SK-N-SH treated with all-trans-retinoic acid at 6 μM for 48 hours (cell line): ENCODE results near the gene CORO2A.

Experiments used
- ATAC-seq: fragments of 200-7000 bp; cut with Tn5 transposase; 3 replicates; pipeline ENCODE4 v1.9.1; 2020; ENCODE audit warnings: mild to moderate bottlenecking, moderate library complexity
- ARNTL ChIP-seq: fragments of 450-650 bp; formaldehyde crosslinking; IDR thresholded peaks from 2 replicates; pipeline ENCODE4 v1.5.0; 2020; ENCODE audit warnings: low read depth, mild to moderate bottlenecking, moderate library complexity, borderline replicate concordance
- BACH2 ChIP-seq: fragments of 250-450 bp; sonication (Bioruptor Pico); IDR thresholded peaks from 2 replicates; pipeline ENCODE4 v1.9.0; 2021; ENCODE audit warnings: mild to moderate bottlenecking, borderline replicate concordance
- CSDC2 ChIP-seq: fragments of 250-450 bp; sonication (Bioruptor Pico); IDR thresholded peaks from 2 replicates; pipeline ENCODE4 v1.5.0; 2020; ENCODE audit warnings: mild to moderate bottlenecking, moderate library complexity
- CSRNP3 ChIP-seq: fragments of 250-450 bp; sonication (Bioruptor Pico); IDR thresholded peaks from 2 replicates; pipeline ENCODE4 v1.5.1; 2021; ENCODE audit warnings: mild to moderate bottlenecking, moderate library complexity
- ESRRG ChIP-seq: fragments of 250-450 bp; sonication (Bioruptor Pico); IDR thresholded peaks from 2 replicates; pipeline ENCODE4 v1.6.1; 2021; ENCODE audit warnings: mild to moderate bottlenecking
- ISL1 ChIP-seq: fragments of 250-450 bp; sonication (Bioruptor Pico); IDR thresholded peaks from 2 replicates; pipeline ENCODE4 v2.1.2; 2022; ENCODE audit warnings: mild to moderate bottlenecking, moderate library complexity
- OSR1 ChIP-seq: fragments of 250-450 bp; sonication (Bioruptor Pico); IDR thresholded peaks from 2 replicates; pipeline ENCODE4 v1.8.0; 2022; ENCODE audit warnings: moderate library complexity, mild to moderate bottlenecking, inconsistent platforms
- PPARA ChIP-seq: fragments of 250-450 bp; sonication (Bioruptor Pico); IDR thresholded peaks from 2 replicates; pipeline ENCODE4 v1.5.0; 2020; ENCODE audit warnings: mild to moderate bottlenecking, borderline replicate concordance
- RARB ChIP-seq: fragments of 250-450 bp; sonication (Bioruptor Pico); IDR thresholded peaks from 2 replicates; pipeline ENCODE4 v1.8.0; 2021; ENCODE audit warnings: mild to moderate bottlenecking, moderate library complexity
- SNAI2 ChIP-seq: fragments of 250-450 bp; sonication (Bioruptor Pico); IDR thresholded peaks from 2 replicates; pipeline ENCODE4 v1.5.0; 2020; ENCODE audit warnings: mild to moderate bottlenecking, moderate library complexity
- TCF4 ChIP-seq: fragments of 250-450 bp; sonication (Bioruptor Pico); IDR thresholded peaks from 2 replicates; pipeline ENCODE4 v1.8.0; 2021; ENCODE audit warnings: mild to moderate bottlenecking, moderate library complexity, borderline replicate concordance
- TOX ChIP-seq: fragments of 250-450 bp; sonication (Bioruptor Pico); IDR thresholded peaks from 2 replicates; pipeline ENCODE4 v1.8.0; 2021; ENCODE audit warnings: mild to moderate bottlenecking, moderate library complexity, borderline replicate concordance
- ZC3H10 ChIP-seq: fragments of 250-450 bp; sonication (Bioruptor Pico); IDR thresholded peaks from 2 replicates; pipeline ENCODE4 v1.5.1; 2021; ENCODE audit warnings: mild to moderate bottlenecking, moderate library complexity
- ZFP3 ChIP-seq: fragments of 250-450 bp; sonication (Bioruptor Pico); IDR thresholded peaks from 2 replicates; pipeline ENCODE4 v1.5.0; 2020; ENCODE audit warnings: mild to moderate bottlenecking, moderate library complexity
- ZFP30 ChIP-seq: fragments of 450-650 bp; formaldehyde crosslinking; IDR thresholded peaks from 2 replicates; pipeline ENCODE4 v1.5.0; 2022; ENCODE audit warnings: mild to moderate bottlenecking, moderate library complexity
- ZNF565 ChIP-seq: fragments of 450-650 bp; formaldehyde crosslinking; conservative IDR thresholded peaks from 2 replicates; pipeline ENCODE4 v1.5.0; 2020; ENCODE audit warnings: low read depth, mild to moderate bottlenecking, moderate library complexity
- ZNF70 ChIP-seq: fragments of 450-650 bp; formaldehyde crosslinking; IDR thresholded peaks from 2 replicates; pipeline ENCODE4 v1.5.0; 2020; ENCODE audit warnings: mild to moderate bottlenecking, moderate library complexity
- ZNF8 ChIP-seq: fragments of 450-650 bp; formaldehyde crosslinking; IDR thresholded peaks from 2 replicates; pipeline ENCODE4 v1.5.0; 2020; ENCODE audit warnings: mild to moderate bottlenecking, moderate library complexity
- TF ChIP-seq, protein P1 (sequence below): fragments of 250-450 bp; sonication (Bioruptor Pico); IDR thresholded peaks from 2 replicates; pipeline ENCODE4 v1.8.0; 2020; ENCODE audit warnings: mild to moderate bottlenecking, moderate library complexity, borderline replicate concordance
- TF ChIP-seq, protein P2 (sequence below): fragments of 250-450 bp; sonication (Bioruptor Pico); IDR thresholded peaks from 2 replicates; pipeline ENCODE4 v1.5.0; 2020; ENCODE audit warnings: mild to moderate bottlenecking, moderate library complexity
- TF ChIP-seq, protein P3 (sequence below): fragments of 250-450 bp; sonication (Bioruptor Pico); IDR thresholded peaks from 2 replicates; pipeline ENCODE4 v1.5.1; 2020; ENCODE audit warnings: low read depth, mild to moderate bottlenecking, moderate library complexity
- TF ChIP-seq, protein P4 (sequence below): fragments of 250-450 bp; sonication (Bioruptor Pico); IDR thresholded peaks from 2 replicates; pipeline ENCODE4 v1.8.0; 2021; ENCODE audit warnings: low read depth, mild to moderate bottlenecking, moderate library complexity, borderline replicate concordance

The CORO2A gene

GRCh38 chr9:98219794-98220370 is 27.4 kb upstream of the CORO2A start:
- no peak for TF ChIP-seq OSR1
- no peak for TF ChIP-seq ESRRG
- no peak for TF ChIP-seq ZC3H10 (CRISPR knock-in tag)
- no peak for TF ChIP-seq ZFP30 (CRISPR knock-in tag)
- TF ChIP-seq PPARA (CRISPR knock-in tag): no peak
- TF ChIP-seq, protein P1, sequence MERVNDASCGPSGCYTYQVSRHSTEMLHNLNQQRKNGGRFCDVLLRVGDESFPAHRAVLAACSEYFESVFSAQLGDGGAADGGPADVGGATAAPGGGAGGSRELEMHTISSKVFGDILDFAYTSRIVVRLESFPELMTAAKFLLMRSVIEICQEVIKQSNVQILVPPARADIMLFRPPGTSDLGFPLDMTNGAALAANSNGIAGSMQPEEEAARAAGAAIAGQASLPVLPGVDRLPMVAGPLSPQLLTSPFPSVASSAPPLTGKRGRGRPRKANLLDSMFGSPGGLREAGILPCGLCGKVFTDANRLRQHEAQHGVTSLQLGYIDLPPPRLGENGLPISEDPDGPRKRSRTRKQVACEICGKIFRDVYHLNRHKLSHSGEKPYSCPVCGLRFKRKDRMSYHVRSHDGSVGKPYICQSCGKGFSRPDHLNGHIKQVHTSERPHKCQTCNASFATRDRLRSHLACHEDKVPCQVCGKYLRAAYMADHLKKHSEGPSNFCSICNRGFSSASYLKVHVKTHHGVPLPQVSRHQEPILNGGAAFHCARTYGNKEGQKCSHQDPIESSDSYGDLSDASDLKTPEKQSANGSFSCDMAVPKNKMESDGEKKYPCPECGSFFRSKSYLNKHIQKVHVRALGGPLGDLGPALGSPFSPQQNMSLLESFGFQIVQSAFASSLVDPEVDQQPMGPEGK (CRISPR knock-in tag): no peak
- no peak for TF ChIP-seq TOX (CRISPR knock-in tag)
- no peak for TF ChIP-seq TCF4
- no peak for TF ChIP-seq RARB
- TF ChIP-seq, protein P2, sequence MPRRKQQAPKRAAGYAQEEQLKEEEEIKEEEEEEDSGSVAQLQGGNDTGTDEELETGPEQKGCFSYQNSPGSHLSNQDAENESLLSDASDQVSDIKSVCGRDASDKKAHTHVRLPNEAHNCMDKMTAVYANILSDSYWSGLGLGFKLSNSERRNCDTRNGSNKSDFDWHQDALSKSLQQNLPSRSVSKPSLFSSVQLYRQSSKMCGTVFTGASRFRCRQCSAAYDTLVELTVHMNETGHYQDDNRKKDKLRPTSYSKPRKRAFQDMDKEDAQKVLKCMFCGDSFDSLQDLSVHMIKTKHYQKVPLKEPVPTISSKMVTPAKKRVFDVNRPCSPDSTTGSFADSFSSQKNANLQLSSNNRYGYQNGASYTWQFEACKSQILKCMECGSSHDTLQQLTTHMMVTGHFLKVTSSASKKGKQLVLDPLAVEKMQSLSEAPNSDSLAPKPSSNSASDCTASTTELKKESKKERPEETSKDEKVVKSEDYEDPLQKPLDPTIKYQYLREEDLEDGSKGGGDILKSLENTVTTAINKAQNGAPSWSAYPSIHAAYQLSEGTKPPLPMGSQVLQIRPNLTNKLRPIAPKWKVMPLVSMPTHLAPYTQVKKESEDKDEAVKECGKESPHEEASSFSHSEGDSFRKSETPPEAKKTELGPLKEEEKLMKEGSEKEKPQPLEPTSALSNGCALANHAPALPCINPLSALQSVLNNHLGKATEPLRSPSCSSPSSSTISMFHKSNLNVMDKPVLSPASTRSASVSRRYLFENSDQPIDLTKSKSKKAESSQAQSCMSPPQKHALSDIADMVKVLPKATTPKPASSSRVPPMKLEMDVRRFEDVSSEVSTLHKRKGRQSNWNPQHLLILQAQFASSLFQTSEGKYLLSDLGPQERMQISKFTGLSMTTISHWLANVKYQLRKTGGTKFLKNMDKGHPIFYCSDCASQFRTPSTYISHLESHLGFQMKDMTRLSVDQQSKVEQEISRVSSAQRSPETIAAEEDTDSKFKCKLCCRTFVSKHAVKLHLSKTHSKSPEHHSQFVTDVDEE (CRISPR knock-in tag): no peak
- no peak for TF ChIP-seq ZNF8 (CRISPR knock-in tag)
- TF ChIP-seq ZNF70: no peak
- TF ChIP-seq ZFP3 (CRISPR knock-in tag): no peak
- no peak for TF ChIP-seq BACH2 (CRISPR knock-in tag)
- TF ChIP-seq CSRNP3 (CRISPR knock-in tag): no peak
- TF ChIP-seq, protein P3, sequence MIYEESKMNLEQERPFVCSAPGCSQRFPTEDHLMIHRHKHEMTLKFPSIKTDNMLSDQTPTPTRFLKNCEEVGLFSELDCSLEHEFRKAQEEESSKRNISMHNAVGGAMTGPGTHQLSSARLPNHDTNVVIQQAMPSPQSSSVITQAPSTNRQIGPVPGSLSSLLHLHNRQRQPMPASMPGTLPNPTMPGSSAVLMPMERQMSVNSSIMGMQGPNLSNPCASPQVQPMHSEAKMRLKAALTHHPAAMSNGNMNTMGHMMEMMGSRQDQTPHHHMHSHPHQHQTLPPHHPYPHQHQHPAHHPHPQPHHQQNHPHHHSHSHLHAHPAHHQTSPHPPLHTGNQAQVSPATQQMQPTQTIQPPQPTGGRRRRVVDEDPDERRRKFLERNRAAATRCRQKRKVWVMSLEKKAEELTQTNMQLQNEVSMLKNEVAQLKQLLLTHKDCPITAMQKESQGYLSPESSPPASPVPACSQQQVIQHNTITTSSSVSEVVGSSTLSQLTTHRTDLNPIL (CRISPR knock-in tag): no peak
- TF ChIP-seq, protein P4, sequence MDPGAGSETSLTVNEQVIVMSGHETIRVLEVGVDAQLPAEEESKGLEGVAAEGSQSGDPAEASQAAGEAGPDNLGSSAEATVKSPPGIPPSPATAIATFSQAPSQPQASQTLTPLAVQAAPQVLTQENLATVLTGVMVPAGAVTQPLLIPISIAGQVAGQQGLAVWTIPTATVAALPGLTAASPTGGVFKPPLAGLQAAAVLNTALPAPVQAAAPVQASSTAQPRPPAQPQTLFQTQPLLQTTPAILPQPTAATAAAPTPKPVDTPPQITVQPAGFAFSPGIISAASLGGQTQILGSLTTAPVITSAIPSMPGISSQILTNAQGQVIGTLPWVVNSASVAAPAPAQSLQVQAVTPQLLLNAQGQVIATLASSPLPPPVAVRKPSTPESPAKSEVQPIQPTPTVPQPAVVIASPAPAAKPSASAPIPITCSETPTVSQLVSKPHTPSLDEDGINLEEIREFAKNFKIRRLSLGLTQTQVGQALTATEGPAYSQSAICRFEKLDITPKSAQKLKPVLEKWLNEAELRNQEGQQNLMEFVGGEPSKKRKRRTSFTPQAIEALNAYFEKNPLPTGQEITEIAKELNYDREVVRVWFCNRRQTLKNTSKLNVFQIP (CRISPR knock-in tag): no peak
- TF ChIP-seq ARNTL (CRISPR knock-in tag): no peak
- TF ChIP-seq SNAI2 (CRISPR knock-in tag): no peak
- ATAC-seq: no peak

DNA sequence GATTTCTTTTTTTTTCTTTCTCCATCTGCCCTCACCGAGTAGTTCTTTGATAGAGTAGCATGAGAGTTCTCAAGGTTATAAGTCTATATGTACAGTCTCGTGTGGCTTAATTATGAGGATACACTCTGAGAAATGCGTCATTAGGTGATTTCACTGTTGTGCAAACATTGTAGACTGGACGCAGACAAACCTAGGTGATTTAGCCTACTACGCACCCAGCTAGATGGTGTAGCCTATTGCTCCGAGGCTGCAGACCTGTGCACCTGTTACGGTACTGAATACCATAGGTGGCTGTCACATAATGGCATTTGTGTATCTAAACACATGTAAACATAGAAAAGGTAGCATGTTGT is 26.9 kb upstream of the CORO2A start:
- TF ChIP-seq CSDC2 (CRISPR knock-in tag) (no peak), ZNF70 (no peak), ESRRG (no peak), RARB (no peak), TOX (CRISPR knock-in tag) (no peak), PPARA (CRISPR knock-in tag) (no peak), ISL1 (no peak), ZFP30 (CRISPR knock-in tag) (no peak), BACH2 (CRISPR knock-in tag) (no peak), ZNF8 (CRISPR knock-in tag) (no peak), TCF4 (no peak), ARNTL (CRISPR knock-in tag) (no peak), ZFP3 (CRISPR knock-in tag) (no peak), SNAI2 (CRISPR knock-in tag) (no peak), ZNF565 (no peak), OSR1 (no peak)
- TF ChIP-seq, protein P4 (CRISPR knock-in tag): no peak
- TF ChIP-seq, protein P2 (CRISPR knock-in tag): no peak
- TF ChIP-seq, all 23 proteins: peak for 0
- ATAC-seq: no peak
